Measurements from ENCODE around the gene LYST. TPM values are rescaled to one million over a fixed set of nuclear protein-coding genes. Genes with fewer than 3 reads are reported as not detected.
"Not testable (repeated sequence)": the region's sequence is repeated elsewhere in the genome, so short reads cannot be mapped to it uniquely, and the experiment has no call there.

Gene LYST
- total and polyA plus RNA-seq, 4 experiments from 2014 or later = 4.2 to 35.2 (median 21.0) TPM

DNA sequence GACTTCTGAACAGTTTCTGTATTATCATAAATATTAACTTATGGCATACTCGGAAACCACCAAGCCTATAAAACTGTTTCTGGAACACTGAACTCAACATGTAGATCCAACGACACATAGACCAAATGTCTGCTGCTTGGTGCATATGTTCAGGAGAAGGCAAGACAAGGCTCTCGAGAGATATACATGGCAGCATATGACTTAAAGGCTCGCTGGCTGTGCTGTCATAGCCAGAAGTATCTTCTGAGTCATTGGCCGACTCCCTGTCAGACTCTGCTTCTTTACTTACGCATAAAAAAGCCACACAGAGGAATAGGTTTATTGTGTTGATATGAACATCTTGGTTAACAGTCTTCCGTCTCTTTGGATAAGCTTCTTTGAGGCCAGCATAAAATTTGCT, 60.6 kb downstream of the LYST start:
- no peaks in the 10 kb centered on the region for H3K9me3 Mint-ChIP-seq
- peaks cover 13 to 36% of the 10 kb centered on the region in 2 donors for H3K36me3 Mint-ChIP-seq
- peaks cover 0 to 2% (median 0%) of the 10 kb centered on the region in 4 donors for H3K4me1 Mint-ChIP-seq
- intact Hi-C loops (cut with micrococcal nuclease) = no loop called here
- H3K27ac Mint-ChIP-seq = no peak overlapping the region
- DNase-seq = no peak
- Histone ChIP-seq H3K4me1 (ENCODE audit: insufficient read depth, low read length) (no peaks in the 10 kb centered on the region), H3K27me3 (ENCODE audit: insufficient read depth, low read length) (no peaks in the 10 kb centered on the region), H3K27ac (ENCODE audit: low read depth, low read length) (no peak overlapping the region), H3K36me3 (ENCODE audit: insufficient read depth, low read length) (peaks cover 5% of the 10 kb centered on the region), H3K4me3 (ENCODE audit: low read length in 2 of 2) (no peak overlapping the region), H3K9me3 (ENCODE audit: control insufficient read depth in 1 of 2, low read length in 2 of 2) (no peaks in the 10 kb centered on the region)
- CTCF ChIA-PET (ENCODE audit: partially characterized antibody) = interaction anchor here (1.2 kb wide), 1 partner anchor 166 kb away, joined by 4 read pairs; no protein-coding TSS in a partner anchor
- POLR2A ChIA-PET (ENCODE audit: partially characterized antibody) = no interaction called here
- H3K27me3 Mint-ChIP-seq = no peaks in the 10 kb centered on the region
- H3K4me3 Mint-ChIP-seq = no peak overlapping the region

DNA sequence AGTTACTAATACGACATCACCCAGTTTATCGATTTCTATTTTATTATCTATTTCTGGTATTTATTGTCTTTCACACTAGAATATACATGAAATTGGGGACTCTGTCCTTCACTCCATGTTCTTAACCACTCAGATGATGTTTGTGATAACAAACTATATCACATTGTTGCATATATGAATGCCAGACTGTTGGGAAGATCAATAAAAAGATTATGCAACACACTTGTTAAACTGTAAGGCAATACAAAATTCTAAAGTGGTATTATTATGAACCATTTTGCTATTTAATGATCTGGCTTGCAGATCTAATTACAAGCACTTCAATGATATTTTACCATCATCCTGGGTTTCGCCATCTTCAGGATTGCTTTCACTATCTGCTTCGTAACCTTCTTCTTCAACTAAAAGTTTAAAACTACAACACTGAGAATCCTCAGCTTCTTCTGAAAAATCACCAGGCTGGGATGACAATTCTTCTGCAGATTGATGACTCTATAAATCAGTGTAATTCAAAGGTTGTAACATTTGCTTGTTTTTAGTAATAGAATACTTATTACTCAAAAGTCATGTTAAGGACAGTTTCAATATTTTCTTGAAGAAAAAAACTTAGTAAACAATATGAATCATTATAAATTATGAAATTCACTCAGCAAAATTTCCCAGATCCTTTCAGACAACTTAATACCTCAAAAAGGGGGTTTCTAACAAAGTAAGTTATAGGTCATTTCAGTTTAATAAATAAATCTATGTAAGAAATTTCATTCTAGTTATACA, 63.9 kb downstream of the LYST start:
- ChIA-PET CTCF (ENCODE audit: partially characterized antibody) (no interaction called here), POLR2A (ENCODE audit: partially characterized antibody) (no interaction called here)
- H3K4me1 Mint-ChIP-seq = peaks cover 0 to 2% (median 0%) of the 10 kb centered on the region in 4 donors
- peaks cover 5% of the 10 kb centered on the region for H3K36me3 ChIP-seq (ENCODE audit: insufficient read depth, low read length)
- intact Hi-C loops (cut with micrococcal nuclease) = loop anchor here (5.0 kb wide), 1 partner anchor 170 kb away; no protein-coding TSS in a partner anchor
- H3K4me3 ChIP-seq (ENCODE audit: low read length in 2 of 2) = no peak overlapping the region
- H3K9me3 Mint-ChIP-seq = no peaks in the 10 kb centered on the region
- no peak overlapping the region for H3K27ac ChIP-seq (ENCODE audit: low read depth, low read length)
- no peaks in the 10 kb centered on the region for H3K27me3 Mint-ChIP-seq
- no peaks in the 10 kb centered on the region for H3K9me3 ChIP-seq (ENCODE audit: control insufficient read depth in 1 of 2, low read length in 2 of 2)
- H3K4me3 Mint-ChIP-seq = no peak overlapping the region
- no peak for DNase-seq
- H3K36me3 Mint-ChIP-seq = peaks cover 27 to 39% of the 10 kb centered on the region in 2 donors
- H3K4me1 ChIP-seq (ENCODE audit: insufficient read depth, low read length) = no peaks in the 10 kb centered on the region
- H3K27ac Mint-ChIP-seq = peak overlapping the region in 2 of 7 donors; percentile 68 to 70
- no peaks in the 10 kb centered on the region for H3K27me3 ChIP-seq (ENCODE audit: insufficient read depth, low read length)

DNA sequence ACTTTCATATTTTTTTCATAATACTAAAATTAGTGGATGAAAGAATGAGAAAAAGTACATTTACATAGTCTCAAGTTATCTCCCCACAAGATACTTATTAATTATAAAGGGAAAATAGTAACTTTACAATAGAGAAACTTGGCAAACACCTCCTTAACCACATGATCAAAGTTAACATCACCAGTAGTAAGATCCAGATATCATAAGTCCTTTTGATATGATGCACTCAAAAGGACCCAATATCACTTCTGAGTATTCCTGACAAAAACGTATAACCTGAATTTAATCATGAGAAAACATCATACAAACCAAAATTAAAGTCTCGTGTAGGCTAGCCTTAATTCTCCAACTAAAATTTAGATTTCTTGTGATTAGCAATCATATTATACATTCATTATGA, 67.4 kb downstream of the LYST start:
- Histone ChIP-seq H3K27me3 (ENCODE audit: insufficient read depth, low read length) (no peaks in the 10 kb centered on the region), H3K36me3 (ENCODE audit: insufficient read depth, low read length) (no peaks in the 10 kb centered on the region), H3K4me3 (ENCODE audit: low read length in 2 of 2) (no peak overlapping the region), H3K4me1 (ENCODE audit: insufficient read depth, low read length) (no peaks in the 10 kb centered on the region), H3K9me3 (ENCODE audit: control insufficient read depth in 1 of 2, low read length in 2 of 2) (no peaks in the 10 kb centered on the region), H3K27ac (ENCODE audit: low read depth, low read length) (no peak overlapping the region)
- CTCF ChIA-PET (ENCODE audit: partially characterized antibody) = no interaction called here
- H3K4me3 Mint-ChIP-seq = no peak overlapping the region
- H3K27me3 Mint-ChIP-seq = no peaks in the 10 kb centered on the region
- POLR2A ChIA-PET (ENCODE audit: partially characterized antibody) = no interaction called here
- H3K4me1 Mint-ChIP-seq = no peaks in the 10 kb centered on the region
- H3K36me3 Mint-ChIP-seq = peaks cover 37 to 41% of the 10 kb centered on the region in 2 donors
- H3K27ac Mint-ChIP-seq = no peak overlapping the region
- peaks cover 0 to 2% (median 0%) of the 10 kb centered on the region in 8 donors for H3K9me3 Mint-ChIP-seq
- intact Hi-C loops (cut with micrococcal nuclease) = no loop called here
- DNase-seq = no peak

DNA sequence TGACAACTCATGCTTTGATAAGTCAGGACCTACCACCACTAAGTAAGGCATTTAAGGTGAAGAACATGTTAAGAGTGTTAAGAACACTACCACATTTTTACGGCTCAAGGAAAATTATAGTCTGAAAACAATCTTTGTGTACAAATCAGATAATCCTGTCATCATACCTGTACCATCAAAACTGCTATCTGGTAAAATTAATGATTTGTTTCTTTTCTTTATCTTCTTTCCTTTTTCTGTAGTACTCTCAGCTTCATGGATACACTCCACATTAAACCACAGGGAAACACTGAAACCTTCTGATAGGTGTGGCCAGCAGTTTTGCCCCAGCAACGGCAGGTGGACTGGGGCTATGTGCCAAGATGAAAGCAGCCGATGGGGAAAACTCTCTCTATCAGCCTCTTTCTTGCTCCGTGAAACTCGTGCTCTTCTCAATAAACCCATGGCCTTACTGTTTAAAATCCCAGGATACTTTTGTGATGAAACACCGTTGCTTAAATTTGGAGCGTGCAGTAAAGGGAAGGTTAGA, 75.1 kb downstream of the LYST start:
- Histone ChIP-seq H3K4me3 (ENCODE audit: low read length in 2 of 2) (no peak overlapping the region), H3K9me3 (ENCODE audit: control insufficient read depth in 1 of 2, low read length in 2 of 2) (no peaks in the 10 kb centered on the region), H3K27ac (ENCODE audit: low read depth, low read length) (no peak overlapping the region), H3K4me1 (ENCODE audit: insufficient read depth, low read length) (no peaks in the 10 kb centered on the region), H3K36me3 (ENCODE audit: insufficient read depth, low read length) (no peaks in the 10 kb centered on the region), H3K27me3 (ENCODE audit: insufficient read depth, low read length) (no peaks in the 10 kb centered on the region)
- POLR2A ChIA-PET (ENCODE audit: partially characterized antibody) = no interaction called here
- Mint-ChIP-seq H3K4me3 (no peak overlapping the region), H3K27me3 (no peaks in the 10 kb centered on the region), H3K36me3 (peaks cover 44 to 47% of the 10 kb centered on the region in 2 donors), H3K9me3 (peaks cover 0 to 4% (median 0%) of the 10 kb centered on the region in 8 donors), H3K4me1 (no peaks in the 10 kb centered on the region), H3K27ac (peak overlapping the region in 1 of 7 donors; percentile 25)
- DNase-seq = no peak
- intact Hi-C loops (cut with micrococcal nuclease) = no loop called here
- CTCF ChIA-PET (ENCODE audit: partially characterized antibody) = interaction anchor here (2.4 to 2.7 kb wide), 2 partner anchors 9 to 180 kb away, joined by 9 to 12 read pairs; no protein-coding TSS in a partner anchor

DNA sequence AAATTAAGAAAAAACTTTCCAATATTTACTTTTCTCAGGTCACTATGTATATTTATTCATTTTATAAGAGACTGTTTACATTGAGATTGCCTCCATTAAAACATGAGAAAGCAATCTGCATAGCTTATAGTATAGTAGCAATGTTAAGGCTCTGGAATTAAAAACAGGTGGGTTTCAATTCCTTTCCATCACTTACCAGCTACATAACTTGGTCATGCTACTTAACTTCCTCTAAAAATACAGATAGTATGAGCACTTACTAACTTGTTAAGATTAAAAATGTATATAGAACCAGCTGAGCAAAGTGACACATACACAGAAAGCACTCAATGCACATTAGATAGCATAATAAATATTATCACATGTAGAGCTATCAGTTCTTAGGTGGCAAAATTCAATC, 76.6 kb downstream of the LYST start:
- ChIA-PET POLR2A (ENCODE audit: partially characterized antibody) (no interaction called here), CTCF (ENCODE audit: partially characterized antibody) (interaction anchor here (1.1 kb wide), 2 partner anchors 56 to 182 kb away, joined by 3 to 5 read pairs; no protein-coding TSS in a partner anchor)
- no peak for DNase-seq
- H3K9me3 ChIP-seq (ENCODE audit: control insufficient read depth in 1 of 2, low read length in 2 of 2) = no peaks in the 10 kb centered on the region
- no peaks in the 10 kb centered on the region for H3K27me3 ChIP-seq (ENCODE audit: insufficient read depth, low read length)
- H3K36me3 ChIP-seq (ENCODE audit: insufficient read depth, low read length) = peaks cover 6% of the 10 kb centered on the region
- Mint-ChIP-seq H3K27ac (no peak overlapping the region), H3K4me3 (no peak overlapping the region), H3K27me3 (no peaks in the 10 kb centered on the region), H3K9me3 (peaks cover 0 to 2% (median 0%) of the 10 kb centered on the region in 8 donors), H3K4me1 (no peaks in the 10 kb centered on the region), H3K36me3 (peaks cover 34 to 49% of the 10 kb centered on the region in 2 donors)
- H3K27ac ChIP-seq (ENCODE audit: low read depth, low read length) = no peak overlapping the region
- no peak overlapping the region for H3K4me3 ChIP-seq (ENCODE audit: low read length in 2 of 2)
- H3K4me1 ChIP-seq (ENCODE audit: insufficient read depth, low read length) = no peaks in the 10 kb centered on the region
- intact Hi-C loops (cut with micrococcal nuclease) = no loop called here

DNA sequence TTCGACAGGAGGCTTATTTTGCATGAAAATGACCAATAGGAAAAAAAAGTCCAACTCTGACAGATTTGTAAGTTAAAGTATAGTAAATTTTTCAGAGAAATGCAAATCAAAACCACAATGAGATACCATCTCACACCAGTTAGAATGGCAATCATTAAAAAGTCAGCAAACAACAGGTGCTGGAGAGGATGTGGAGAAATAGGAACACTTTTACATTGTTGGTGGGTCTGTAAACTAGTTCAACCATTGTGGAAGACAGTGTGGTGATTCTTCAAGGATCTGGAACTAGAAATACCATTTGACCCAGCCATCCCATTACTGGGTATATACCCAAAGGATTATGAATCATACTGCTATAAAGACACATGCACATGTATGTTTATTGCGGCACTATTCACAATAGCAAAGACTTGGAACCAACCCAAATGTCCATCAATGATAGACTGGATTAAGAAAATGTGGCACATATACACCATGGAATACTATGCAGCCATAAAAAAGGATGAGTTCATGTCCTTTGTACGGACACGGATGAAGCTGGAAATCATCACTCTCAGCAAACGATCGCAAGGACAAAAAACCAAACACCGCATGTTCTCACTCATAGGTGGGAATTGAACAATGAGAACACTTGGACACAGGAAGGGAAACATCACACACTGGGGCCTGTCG, 80.3 kb downstream of the LYST start:
- H3K4me1 Mint-ChIP-seq; DNase-seq; H3K4me3 ChIP-seq (ENCODE audit: low read length in 2 of 2); H3K9me3 ChIP-seq (ENCODE audit: control insufficient read depth in 1 of 2, low read length in 2 of 2); CTCF ChIA-PET (ENCODE audit: partially characterized antibody); H3K27me3 Mint-ChIP-seq; H3K9me3 Mint-ChIP-seq; intact Hi-C loops (cut with micrococcal nuclease); POLR2A ChIA-PET (ENCODE audit: partially characterized antibody); H3K4me1 ChIP-seq (ENCODE audit: insufficient read depth, low read length); H3K27ac ChIP-seq (ENCODE audit: low read depth, low read length); H3K27me3 ChIP-seq (ENCODE audit: insufficient read depth, low read length); H3K27ac Mint-ChIP-seq; H3K36me3 ChIP-seq (ENCODE audit: insufficient read depth, low read length); H3K4me3 Mint-ChIP-seq: not testable (repeated sequence)
- peaks cover 16 to 37% of the 10 kb centered on the region in 2 donors for H3K36me3 Mint-ChIP-seq

DNA sequence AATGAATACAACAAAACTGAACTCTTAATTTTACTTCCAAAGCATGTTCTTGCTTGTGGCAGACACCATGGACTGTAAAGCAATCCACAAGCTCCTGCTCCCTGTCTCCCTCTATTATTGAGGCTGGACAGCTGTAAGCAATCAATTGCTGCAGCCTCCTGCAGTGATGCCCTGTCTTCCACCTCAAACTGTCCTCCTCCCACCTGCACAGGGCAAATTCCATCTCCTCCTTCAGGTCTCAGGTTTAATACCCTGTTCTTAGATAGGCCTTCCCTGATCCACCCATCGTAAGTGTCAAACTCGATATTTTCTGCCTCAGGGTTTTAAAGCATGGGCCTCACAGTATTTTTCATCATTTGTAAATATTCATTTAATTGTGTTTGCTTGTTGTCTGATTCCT, 81.8 kb downstream of the LYST start:
- Histone ChIP-seq H3K4me3 (ENCODE audit: low read length in 2 of 2) (no peak overlapping the region), H3K27ac (ENCODE audit: low read depth, low read length) (no peak overlapping the region), H3K27me3 (ENCODE audit: insufficient read depth, low read length) (no peaks in the 10 kb centered on the region), H3K36me3 (ENCODE audit: insufficient read depth, low read length) (peaks cover 6% of the 10 kb centered on the region), H3K4me1 (ENCODE audit: insufficient read depth, low read length) (no peaks in the 10 kb centered on the region), H3K9me3 (ENCODE audit: control insufficient read depth in 1 of 2, low read length in 2 of 2) (no peaks in the 10 kb centered on the region)
- Mint-ChIP-seq H3K9me3 (peaks cover 0 to 2% (median 0%) of the 10 kb centered on the region in 8 donors), H3K4me3 (no peak overlapping the region), H3K4me1 (no peaks in the 10 kb centered on the region), H3K36me3 (peaks cover 8 to 27% of the 10 kb centered on the region in 2 donors), H3K27me3 (no peaks in the 10 kb centered on the region), H3K27ac (no peak overlapping the region)
- DNase-seq = no peak
- POLR2A ChIA-PET (ENCODE audit: partially characterized antibody) = no interaction called here
- CTCF ChIA-PET (ENCODE audit: partially characterized antibody) = interaction anchor here (0.8 to 4.6 kb wide), 14 partner anchors 8 to 294 kb away, joined by 3 to 43 read pairs (median 6); partner anchors contain the start of gene LYST
- intact Hi-C loops (cut with micrococcal nuclease) = no loop called here

Measured in CD4-positive, alpha-beta memory T cell (primary cell).